Measurements from ENCODE around the gene MIEF1.
"Not testable (repeated sequence)": the region's sequence is repeated elsewhere in the genome, so short reads cannot be mapped to it uniquely, and the experiment has no call there.

Gene MIEF1

GRCh38 chr22:39490966-39491680, 11.0 kb upstream of the MIEF1 start:
- DNase-seq, result no peak

- DNase-seq, result no peak
Measured at GRCh38 chr22:39491696-39492095, 10.4 kb upstream of the MIEF1 start.

DNA sequence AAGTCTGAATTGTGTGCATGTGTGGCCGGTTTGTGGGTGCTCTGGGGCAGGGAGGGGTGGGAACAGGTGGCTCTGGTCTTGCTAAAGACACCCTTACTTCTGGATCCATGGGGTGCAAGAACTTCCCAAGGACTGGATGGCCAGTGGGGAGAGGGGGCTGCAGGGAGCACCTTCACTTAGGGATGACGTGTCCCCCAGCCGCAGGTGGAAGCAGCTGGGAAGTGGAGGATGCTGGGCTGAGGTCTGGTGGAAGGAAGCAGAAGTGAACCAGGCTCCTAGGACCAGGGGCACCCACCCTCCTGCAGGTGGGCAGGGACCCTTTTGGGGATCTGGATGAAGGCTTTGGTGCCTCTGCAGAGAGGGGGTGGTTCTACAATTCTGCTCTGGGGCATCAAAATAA, 9.9 kb upstream of the MIEF1 start:
- DNase-seq, result no peak

DNA sequence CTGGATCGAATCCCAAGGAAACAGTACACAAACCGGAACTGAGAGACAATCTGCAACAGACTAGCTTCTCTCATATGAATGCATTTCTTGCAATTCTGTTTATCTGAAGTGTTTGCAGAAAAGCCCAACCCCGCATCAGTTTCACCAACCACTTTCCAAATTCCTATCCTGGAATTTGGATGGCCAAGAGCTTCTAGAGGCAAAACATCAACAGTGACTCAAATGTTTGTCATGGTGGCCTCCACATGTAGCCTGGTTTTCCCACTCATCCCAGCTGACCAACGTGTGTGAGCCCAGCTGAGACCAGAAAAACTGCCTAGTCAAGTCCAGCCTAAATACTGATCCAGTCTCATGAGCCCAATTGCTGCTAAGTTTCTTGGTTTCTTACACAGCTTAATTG, 8.3 kb upstream of the MIEF1 start:
- DNase-seq, result no peak

GRCh38 chr22:39494471-39495120, 7.5 kb upstream of the MIEF1 start:
- no peak for DNase-seq

GRCh38 chr22:39496131-39496838, 5.8 kb upstream of the MIEF1 start:
- DNase-seq, result no peak

GRCh38 chr22:39497429-39497828, 4.7 kb upstream of the MIEF1 start:
- DNase-seq, result no peak

DNA sequence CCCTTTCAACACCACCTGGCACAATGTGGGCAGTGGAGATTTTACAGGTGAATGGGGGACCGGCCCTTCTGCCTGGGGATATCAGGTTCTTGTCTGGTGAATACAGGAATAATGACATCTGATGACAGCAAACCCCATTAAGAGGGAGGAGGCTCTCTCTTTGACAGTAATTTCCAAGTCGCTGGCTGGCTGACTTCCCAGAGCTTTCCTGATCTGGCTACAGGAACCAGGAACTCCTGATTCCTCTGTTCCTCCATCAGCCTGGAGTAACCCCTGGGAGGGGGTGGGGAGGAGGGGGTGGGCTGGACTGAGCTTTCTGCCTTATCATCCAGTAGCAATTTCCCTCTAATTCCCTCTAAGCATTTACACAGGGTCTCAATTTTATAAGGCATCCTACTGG, 3.7 kb upstream of the MIEF1 start:
- peak; percentile 41 for DNase-seq

- DNase-seq, result no peak
Measured at GRCh38 chr22:39498802-39499201, 3.3 kb upstream of the MIEF1 start.

GRCh38 chr22:39500101-39500500, 2.0 kb upstream of the MIEF1 start:
- no peak for DNase-seq

DNA sequence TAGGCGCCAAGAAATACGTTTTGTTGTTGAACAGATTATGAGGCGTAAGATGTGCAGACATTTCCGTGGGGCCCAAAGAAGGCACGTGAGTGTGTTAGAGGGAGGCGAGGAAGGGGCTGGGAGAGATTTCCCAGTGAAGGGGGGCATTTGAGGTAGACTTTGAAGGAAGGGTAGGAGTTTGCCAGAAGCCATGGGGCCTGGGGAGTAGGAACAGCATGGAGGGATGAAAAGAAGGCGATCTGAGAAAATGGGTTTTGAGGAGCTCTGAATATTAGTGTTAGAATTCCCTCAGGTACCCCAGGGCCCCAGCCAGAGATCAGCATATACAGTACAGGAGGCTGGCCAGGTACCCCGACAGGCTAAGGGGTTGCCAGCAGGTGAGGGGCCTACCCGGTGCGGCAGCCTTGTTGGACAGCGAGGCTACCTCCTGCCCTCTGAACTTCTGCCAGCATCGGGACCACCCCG, 414 bp upstream of the MIEF1 start:
- no peak for DNase-seq

GRCh38 chr22:39502789-39503409, 809 bp downstream of the MIEF1 start:
- no peak for DNase-seq

- no peak for DNase-seq
Measured at GRCh38 chr22:39503630-39504029, 1.5 kb downstream of the MIEF1 start.

- no peak for DNase-seq
Measured at GRCh38 chr22:39504071-39504470, 2.0 kb downstream of the MIEF1 start.

- DNase-seq, result not testable (repeated sequence)
Measured at GRCh38 chr22:39507021-39507420, 4.9 kb downstream of the MIEF1 start.

DNA sequence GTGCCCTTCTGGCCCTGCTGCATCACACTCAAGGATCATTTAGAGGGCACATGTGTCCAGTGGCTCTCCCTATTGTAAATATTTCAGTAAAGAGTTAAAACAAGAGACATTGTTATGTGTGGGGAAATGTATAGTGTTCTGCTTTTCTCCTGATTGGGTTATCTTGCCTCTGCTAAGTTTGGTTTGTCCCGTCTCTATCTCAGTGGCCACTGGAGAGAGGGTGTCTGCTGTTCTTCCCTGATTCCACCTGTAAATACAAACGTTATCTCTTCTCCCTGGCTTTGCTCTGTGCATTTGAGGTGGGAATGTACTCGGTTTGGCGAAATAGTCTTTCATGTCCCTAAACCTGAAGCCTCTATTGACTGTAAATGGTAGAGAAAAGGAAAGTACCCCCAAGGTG, 6.3 kb downstream of the MIEF1 start:
- DNase-seq, result no peak

- DNase-seq, result no peak
Measured at GRCh38 chr22:39510529-39511149, 8.5 kb downstream of the MIEF1 start.

- DNase-seq, result no peak
Measured at GRCh38 chr22:39511226-39511625, 9.1 kb downstream of the MIEF1 start.

DNA sequence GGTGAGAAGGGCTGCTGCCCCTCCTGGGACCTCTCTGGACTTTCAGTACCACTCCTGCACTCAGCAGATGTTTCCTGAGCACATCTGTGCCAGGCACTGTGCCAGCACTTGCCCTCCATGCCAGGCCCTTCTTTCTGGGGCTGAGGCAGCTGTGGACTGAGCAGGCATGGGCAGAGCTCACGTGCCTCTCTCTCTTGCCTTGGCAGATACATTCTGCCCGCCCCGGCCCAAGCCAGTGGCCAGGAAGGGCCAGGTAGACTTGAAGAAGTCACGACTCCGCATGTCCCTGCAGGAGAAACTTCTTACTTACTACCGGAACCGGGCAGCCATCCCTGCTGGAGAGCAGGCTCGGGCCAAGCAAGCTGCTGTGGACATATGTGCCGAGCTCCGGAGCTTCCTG, 9.9 kb downstream of the MIEF1 start:
- DNase-seq, result no peak

DNA sequence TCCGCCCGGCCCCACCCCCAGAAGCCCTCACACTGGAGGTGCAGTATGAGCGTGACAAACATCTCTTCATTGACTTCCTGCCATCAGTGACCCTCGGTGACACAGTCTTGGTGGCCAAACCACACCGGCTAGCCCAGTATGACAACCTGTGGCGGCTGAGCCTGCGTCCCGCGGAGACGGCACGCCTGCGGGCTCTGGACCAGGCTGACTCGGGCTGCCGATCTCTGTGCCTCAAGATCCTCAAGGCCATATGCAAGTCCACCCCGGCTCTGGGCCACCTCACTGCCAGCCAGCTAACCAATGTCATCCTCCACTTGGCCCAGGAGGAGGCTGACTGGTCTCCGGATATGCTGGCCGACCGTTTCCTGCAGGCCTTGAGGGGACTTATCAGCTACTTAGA, 11.7 kb downstream of the MIEF1 start:
- DNase-seq, result no peak

- no peak for DNase-seq
Measured at GRCh38 chr22:39514373-39514973, 12.4 kb downstream of the MIEF1 start.

- no peak for DNase-seq
Measured at GRCh38 chr22:39515266-39516050, 13.4 kb downstream of the MIEF1 start.

All from DMS79 treated with DMSO at 0.1 percent for 48 hours (cell line).